Stimulated activated CD4-positive, alpha-beta T cell treated with anti-CD3 and anti-CD28 coated beads, Interleukin-12 subunit alpha, Interleukin-12 subunit beta, amount 100 ng/mL, for 4 hours (primary cell): Measurements from ENCODE around the gene MUC4.
"Not testable (repeated sequence)": the region's sequence is repeated elsewhere in the genome, so short reads cannot be mapped to it uniquely, and the experiment has no call there.

Experiments used
- DNase-seq: peaks from one replicate; pipeline ENCODE4 v3.0.0-alpha.2; 2020

Gene MUC4

GRCh38 chr3:195834675-195835583 is 23.2 kb upstream of the MUC4 start:
- no peak for DNase-seq

GRCh38 chr3:195829897-195830254 is 18.1 kb upstream of the MUC4 start:
- DNase-seq: no peak

- DNase-seq: no peak
Measured at GRCh38 chr3:195828762-195829161, 17.0 kb upstream of the MUC4 start.

GRCh38 chr3:195825857-195826804 is 14.4 kb upstream of the MUC4 start:
- DNase-seq: no peak

- DNase-seq: no peak
Measured at GRCh38 chr3:195825191-195825588, 13.5 kb upstream of the MUC4 start.

GRCh38 chr3:195824425-195825190 is 12.9 kb upstream of the MUC4 start:
- not testable (repeated sequence) for DNase-seq

- DNase-seq: no peak
Measured at GRCh38 chr3:195823999-195824398, 12.3 kb upstream of the MUC4 start.

GRCh38 chr3:195823280-195823679 is 11.6 kb upstream of the MUC4 start:
- DNase-seq: no peak

- no peak for DNase-seq
Measured at GRCh38 chr3:195822131-195822696, 10.5 kb upstream of the MUC4 start.

GRCh38 chr3:195821403-195822130 is 9.8 kb upstream of the MUC4 start:
- DNase-seq: no peak

GRCh38 chr3:195820901-195821300 is 9.2 kb upstream of the MUC4 start:
- DNase-seq: no peak

- DNase-seq: no peak
Measured at GRCh38 chr3:195820186-195820585, 8.5 kb upstream of the MUC4 start.

GRCh38 chr3:195818301-195818700 is 6.6 kb upstream of the MUC4 start:
- DNase-seq: no peak

- DNase-seq: no peak
Measured at GRCh38 chr3:195817578-195818135, 5.9 kb upstream of the MUC4 start.

GRCh38 chr3:195816276-195816913 is 4.7 kb upstream of the MUC4 start:
- not testable (repeated sequence) for DNase-seq

- DNase-seq: no peak
Measured at GRCh38 chr3:195815169-195815771, 3.5 kb upstream of the MUC4 start.

GRCh38 chr3:195813916-195814640 is 2.3 kb upstream of the MUC4 start:
- no peak for DNase-seq

GRCh38 chr3:195812366-195812765 is 637 bp upstream of the MUC4 start:
- no peak for DNase-seq

GRCh38 chr3:195810455-195810845 is 1.3 kb downstream of the MUC4 start:
- no peak for DNase-seq
